Activated CD8-positive, alpha-beta T cell treated with anti-CD3 and anti-CD28 coated beads for 36 hours (primary cell): ENCODE measurements around the gene NPRL2. TPM values are rescaled to one million over a fixed set of nuclear protein-coding genes. Genes with fewer than 3 reads are reported as not detected.
A peak's percentile ranks its signal among the peaks of the same experiment; 100 is the strongest.

ENCODE experiments used
- ATAC-seq: fragments of 200-7000 bp; cut with Tn5 transposase; one replicate; pipeline ENCODE4 v1.10.0; 2021; ENCODE audit warnings: mild to moderate bottlenecking, moderate library complexity
- CTCF ChIA-PET: fragments of 350-600 bp; sonication (Branson Sonifier 250); formaldehyde crosslinking; loops from one replicate; lab custom pipeline; 2021; ENCODE audit warnings: antibody characterized with exemption; lab: Charles Lee
- POLR2A ChIA-PET: fragments of 350-600 bp; sonication (Branson Sonifier 250); formaldehyde crosslinking; loops from one replicate; lab custom pipeline; 2021; ENCODE audit warnings: antibody characterized with exemption; lab: Charles Lee
- DNase-seq: peaks from one replicate; pipeline ENCODE4 v3.0.0-alpha.2; 2020
- H3K27ac Mint-ChIP-seq: one replicate; pipeline ENCODE4 v1.8.0; 2021; ENCODE audit warnings: mild to moderate bottlenecking, mixed read lengths
- H3K27me3 Mint-ChIP-seq: one replicate; pipeline ENCODE4 v1.8.0; 2021; ENCODE audit warnings: mixed read lengths
- H3K36me3 Mint-ChIP-seq: one replicate; pipeline ENCODE4 v1.8.0; 2021; ENCODE audit warnings: low read depth, mixed read lengths
- H3K4me1 Mint-ChIP-seq: one replicate; pipeline ENCODE4 v1.8.0; 2021; ENCODE audit warnings: low read depth, mixed read lengths
- H3K4me3 Mint-ChIP-seq: one replicate; pipeline ENCODE4 v1.8.0; 2021; ENCODE audit warnings: mild to moderate bottlenecking, moderate library complexity, mixed read lengths
- H3K9me3 Mint-ChIP-seq: one replicate; pipeline ENCODE4 v1.8.0; 2021; ENCODE audit warnings: mixed read lengths
- intact Hi-C: fragments of 100-400 bp; cut with micrococcal nuclease; formaldehyde crosslinking; loops from one replicate; pipeline ENCODE4 v1.10.0; 2022
- total RNA-seq, 2 experiments: library from RNA; stranded (reverse); gene quantifications; one replicate each; pipeline ENCODE4 v1.2.3, GENCODE V29; 2021
- TF ChIP-seq, protein P1 (sequence below): fragments of 200-600 bp; IDR thresholded peaks from one replicate; pipeline ENCODE4 v1.8.0; 2022; ENCODE audit warnings: antibody characterized with exemption, mild to moderate bottlenecking

NPRL2 gene
- total RNA-seq, 2 experiments from 2014 or later, result 41.3 to 44.7 TPM

DNA sequence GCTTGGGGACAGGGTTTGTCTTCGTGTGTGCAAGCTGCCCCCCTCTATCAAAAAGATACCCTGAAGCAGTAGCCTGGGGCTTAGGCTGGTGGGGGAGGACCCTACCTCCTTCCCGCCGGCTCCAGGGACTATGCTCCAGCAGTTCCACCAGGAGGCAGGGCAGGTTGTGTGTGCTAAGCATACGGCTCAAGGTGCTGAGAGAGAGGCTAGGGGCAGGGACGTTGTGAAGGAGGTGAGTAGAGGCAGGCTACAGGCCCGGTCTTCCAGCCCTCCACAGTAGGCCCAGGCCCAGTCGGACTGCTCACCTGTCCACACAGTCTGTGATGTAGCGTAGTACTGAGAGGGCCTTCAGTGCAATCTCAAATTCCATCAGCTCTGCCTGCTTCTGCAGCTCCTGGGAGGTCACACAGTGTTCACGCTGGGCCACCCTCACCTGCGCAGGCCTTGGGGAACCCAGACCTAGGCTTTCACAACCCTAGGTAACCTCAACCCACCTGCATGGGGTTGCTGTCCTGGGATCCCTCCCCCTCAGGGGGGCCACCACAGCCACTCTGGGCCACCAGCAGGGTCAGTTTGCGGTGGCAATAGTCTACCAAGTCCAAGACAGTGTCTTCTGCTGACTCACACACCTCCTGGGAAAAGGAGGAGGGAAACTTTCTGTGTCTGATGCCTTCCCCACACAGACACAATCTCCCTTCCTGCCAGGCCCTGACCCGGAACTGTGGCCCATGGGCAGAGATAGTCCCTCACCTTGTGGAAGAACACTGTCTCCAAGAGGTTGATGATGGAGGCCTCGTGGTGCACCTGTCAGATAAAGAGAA, 7.6 kb downstream of the NPRL2 start:
- POLR2A ChIA-PET, result interaction anchor here (0.9 to 12.3 kb wide), 5 partner anchors 9 to 227 kb away, joined by 3 to 137 read pairs (median 10); partner anchors contain the start of genes C3orf18, CYB561D2, HEMK1 and HYAL3
- TF ChIP-seq, protein P1, sequence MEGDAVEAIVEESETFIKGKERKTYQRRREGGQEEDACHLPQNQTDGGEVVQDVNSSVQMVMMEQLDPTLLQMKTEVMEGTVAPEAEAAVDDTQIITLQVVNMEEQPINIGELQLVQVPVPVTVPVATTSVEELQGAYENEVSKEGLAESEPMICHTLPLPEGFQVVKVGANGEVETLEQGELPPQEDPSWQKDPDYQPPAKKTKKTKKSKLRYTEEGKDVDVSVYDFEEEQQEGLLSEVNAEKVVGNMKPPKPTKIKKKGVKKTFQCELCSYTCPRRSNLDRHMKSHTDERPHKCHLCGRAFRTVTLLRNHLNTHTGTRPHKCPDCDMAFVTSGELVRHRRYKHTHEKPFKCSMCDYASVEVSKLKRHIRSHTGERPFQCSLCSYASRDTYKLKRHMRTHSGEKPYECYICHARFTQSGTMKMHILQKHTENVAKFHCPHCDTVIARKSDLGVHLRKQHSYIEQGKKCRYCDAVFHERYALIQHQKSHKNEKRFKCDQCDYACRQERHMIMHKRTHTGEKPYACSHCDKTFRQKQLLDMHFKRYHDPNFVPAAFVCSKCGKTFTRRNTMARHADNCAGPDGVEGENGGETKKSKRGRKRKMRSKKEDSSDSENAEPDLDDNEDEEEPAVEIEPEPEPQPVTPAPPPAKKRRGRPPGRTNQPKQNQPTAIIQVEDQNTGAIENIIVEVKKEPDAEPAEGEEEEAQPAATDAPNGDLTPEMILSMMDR, result no peak
- peaks cover 28% of the 10 kb centered on the region for H3K36me3 Mint-ChIP-seq
- no peaks in the 10 kb centered on the region for H3K27me3 Mint-ChIP-seq
- H3K27ac Mint-ChIP-seq, result peak overlapping the region; percentile 42
- H3K4me3 Mint-ChIP-seq, result no peak overlapping the region
- intact Hi-C loops, result no loop called here
- DNase-seq (no peak), ATAC-seq (no peak)
- CTCF ChIA-PET, result interaction anchor here (1.2 to 1.5 kb wide), 2 partner anchors 14 to 230 kb away, joined by 3 read pairs; no protein-coding TSS in a partner anchor
- H3K9me3 Mint-ChIP-seq, result no peaks in the 10 kb centered on the region
- H3K4me1 Mint-ChIP-seq, result peaks cover 36% of the 10 kb centered on the region

DNA sequence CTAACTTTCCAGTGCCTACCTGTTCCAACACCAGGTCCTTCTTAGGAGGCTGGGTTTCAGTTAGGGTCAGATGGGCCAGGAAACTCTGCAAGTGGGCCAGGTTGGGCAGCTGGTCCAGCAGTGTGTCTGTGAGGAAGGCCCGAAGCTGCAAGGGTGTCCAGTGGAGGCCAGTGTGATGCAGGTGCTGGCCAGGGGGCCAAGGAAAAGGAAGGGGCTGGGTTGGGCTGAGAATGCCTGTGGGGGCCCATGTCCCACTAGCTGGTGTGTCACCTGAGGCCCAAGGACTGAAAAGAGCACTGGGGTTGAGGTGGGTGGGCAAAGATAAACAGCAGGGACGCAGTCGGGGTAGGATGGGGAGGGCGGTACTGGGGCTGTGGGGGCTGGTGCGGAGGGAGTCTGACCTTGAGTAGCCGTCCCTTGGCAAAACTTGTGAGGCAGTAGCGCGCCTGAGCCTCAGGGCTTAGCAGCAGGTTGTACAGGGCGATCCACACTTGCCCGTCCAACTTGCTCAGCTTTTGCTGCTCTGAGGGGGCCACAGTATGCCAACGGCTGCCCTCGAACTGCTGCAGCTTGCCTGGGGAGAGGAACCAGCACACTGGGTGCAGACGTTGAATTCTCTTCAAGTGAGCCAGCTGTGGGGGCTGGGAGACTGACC, 8.5 kb downstream of the NPRL2 start:
- intact Hi-C loops, result no loop called here
- Mint-ChIP-seq H3K27me3 (no peaks in the 10 kb centered on the region), H3K9me3 (no peaks in the 10 kb centered on the region), H3K4me3 (peak overlapping the region; percentile 88), H3K27ac (peak overlapping the region; percentile 30), H3K4me1 (peaks cover 27% of the 10 kb centered on the region), H3K36me3 (peaks cover 27% of the 10 kb centered on the region)
- DNase-seq, result no peak
- ChIA-PET POLR2A (interaction anchor here (0.9 to 12.3 kb wide), 4 partner anchors 10 to 228 kb away, joined by 3 to 137 read pairs (median 32); partner anchors contain the start of genes C3orf18, CYB561D2, HEMK1 and NPRL2), CTCF (interaction anchor here (1.5 kb wide), 1 partner anchor 231 kb away, joined by 3 read pairs; no protein-coding TSS in a partner anchor)
- no peak for ATAC-seq
- TF ChIP-seq, protein P1, result no peak

DNA sequence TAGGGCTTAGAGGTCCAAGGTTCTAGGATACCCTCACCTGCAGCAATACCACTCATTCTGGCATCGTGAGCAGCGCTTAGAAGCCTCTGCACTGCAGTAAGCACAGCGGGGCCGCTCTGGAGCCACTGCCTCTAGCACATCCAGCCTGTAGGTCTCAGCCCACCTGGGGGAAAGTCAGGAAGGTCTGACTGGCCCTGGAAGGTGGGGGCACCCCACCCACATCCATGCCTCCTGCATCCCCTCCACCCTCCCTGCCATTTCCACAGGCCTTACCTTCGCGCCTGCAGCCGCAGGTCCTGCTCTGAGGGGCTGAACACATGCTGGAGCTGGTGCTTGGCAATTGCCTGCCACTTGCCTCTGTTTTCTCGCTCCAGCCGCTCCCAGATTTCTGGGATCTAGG, 9.0 kb downstream of the NPRL2 start:
- H3K4me3 Mint-ChIP-seq, result peak overlapping the region; percentile 88
- DNase-seq (peak; percentile 41), ATAC-seq (no peak)
- peaks cover 30% of the 10 kb centered on the region for H3K36me3 Mint-ChIP-seq
- TF ChIP-seq, protein P1, result no peak
- H3K4me1 Mint-ChIP-seq, result peaks cover 24% of the 10 kb centered on the region
- H3K27ac Mint-ChIP-seq, result peak overlapping the region; percentile 87
- H3K9me3 Mint-ChIP-seq, result no peaks in the 10 kb centered on the region
- H3K27me3 Mint-ChIP-seq, result no peaks in the 10 kb centered on the region
- ChIA-PET POLR2A (interaction anchor here (0.9 to 12.3 kb wide), 9 partner anchors 10 to 269 kb away, joined by 3 to 137 read pairs (median 11); partner anchors contain the start of genes C3orf18, CISH, CYB561D2 and HEMK1), CTCF (interaction anchor here (0.9 to 1.5 kb wide), 5 partner anchors 9 to 231 kb away, joined by 3 to 7 read pairs (median 3); partner anchors contain the start of genes CYB561D2, HYAL3, NAA80 and NPRL2)
- intact Hi-C loops, result no loop called here

DNA sequence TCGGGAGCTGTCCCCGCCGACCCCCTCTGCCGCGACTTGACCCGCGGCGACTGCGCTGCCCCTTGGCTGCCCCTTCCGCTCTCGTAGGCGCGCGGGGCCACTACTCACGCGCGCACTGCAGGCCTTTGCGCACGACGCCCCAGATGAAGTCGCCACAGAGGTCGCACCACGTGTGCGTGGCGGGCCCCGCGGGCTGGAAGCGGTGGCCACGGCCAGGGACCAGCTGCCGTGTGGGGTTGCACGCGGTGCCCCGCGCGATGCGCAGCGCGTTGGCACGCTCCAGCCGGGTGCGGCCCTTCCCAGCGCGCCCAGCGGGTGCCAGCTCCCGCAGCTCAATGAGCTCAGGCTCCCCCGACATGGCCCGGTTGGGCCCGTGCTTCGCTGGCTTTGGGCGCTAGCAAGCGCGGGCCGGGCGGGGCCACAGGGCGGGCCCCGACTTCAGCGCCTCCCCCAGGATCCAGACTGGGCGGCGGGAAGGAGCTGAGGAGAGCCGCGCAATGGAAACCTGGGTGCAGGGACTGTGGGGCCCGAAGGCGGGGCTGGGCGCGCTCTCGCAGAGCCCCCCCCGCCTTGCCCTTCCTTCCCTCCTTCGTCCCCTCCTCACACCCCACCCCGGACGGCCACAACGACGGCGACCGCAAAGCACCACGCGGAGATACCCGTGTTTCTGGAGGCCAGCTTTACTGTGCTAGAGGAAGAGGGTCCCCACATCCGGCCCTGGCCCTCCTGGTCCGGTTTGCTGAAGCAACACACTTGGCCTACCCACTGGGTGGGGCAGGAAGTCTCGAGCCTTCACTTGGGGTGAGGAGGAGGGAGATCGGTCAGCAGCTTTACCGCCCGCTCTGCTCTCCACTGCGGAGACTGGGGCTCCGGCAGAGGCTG, 9.9 kb downstream of the NPRL2 start, which contains the start of gene RASSF1:
Gene RASSF1, minus strand, starts transcription at position 389 of the 882 bp plus-strand sequence. Its CDS starts 31 bp downstream, at position 358.
- Mint-ChIP-seq H3K4me3 (peak within 1 kb of the TSS; percentile 88), H3K27ac (peak within 1 kb of the TSS; percentile 91), H3K4me1 (peaks cover 26% of the 10 kb centered on the region), H3K36me3 (peaks cover 37% of the 10 kb centered on the region), H3K27me3 (no peaks in the 10 kb centered on the region), H3K9me3 (no peaks in the 10 kb centered on the region)
- intact Hi-C loops, result no loop called here
- ATAC-seq (peak; percentile 37), DNase-seq (peak; percentile 87)
- POLR2A ChIA-PET, result interaction anchor here (0.7 to 12.3 kb wide), 11 partner anchors 8 to 270 kb away, joined by 3 to 137 read pairs (median 5); partner anchors contain the start of genes C3orf18, CISH, CYB561D2 and HEMK1
- TF ChIP-seq, protein P1, result no peak
- CTCF ChIA-PET, result interaction anchor here (0.9 to 1.5 kb wide), 7 partner anchors 9 to 273 kb away, joined by 3 to 7 read pairs (median 3); partner anchors contain the start of genes CYB561D2, HYAL3, NAA80 and NPRL2
